Panc1 (cell line): ENCODE data around the gene CFAP100. TPM values are rescaled to one million over a fixed set of nuclear protein-coding genes. Genes with fewer than 3 reads are reported as not detected.

Source experiments
- ATAC-seq: fragments of 200-7000 bp; cut with Tn5 transposase; 2 replicates; pipeline ENCODE4 v1.9.1; 2020; ENCODE audit warnings: mild to moderate bottlenecking, moderate library complexity
- BruUV-seq: library from RNA; stranded (reverse); fragments of 400-500 nt; replicated peaks from 2 replicates; lab custom pipeline; 2021; lab: Mats Ljungman, UMichigan
- CTCF ChIA-PET: fragments of 300-600 bp; sonication (Branson Sonifier 250); formaldehyde crosslinking; loops from one replicate; lab custom pipeline; 2022; ENCODE audit warnings: antibody characterized with exemption; lab: Charles Lee
- POLR2A ChIA-PET: fragments of 300-600 bp; sonication (Branson Sonifier 250); formaldehyde crosslinking; loops from one replicate; lab custom pipeline; 2022; ENCODE audit warnings: antibody characterized with exemption; lab: Charles Lee
- DNase-seq: peaks from one replicate; pipeline ENCODE4 v3.0.0-alpha.2; 2010; ENCODE audit warnings: low read depth, low spot score
- H3K27ac ChIP-seq: 2 replicates; pipeline ENCODE4 v1.5.1; 2011; ENCODE audit warnings: mild to moderate bottlenecking, low read length, inconsistent platforms
- H3K27me3 ChIP-seq: fragments of 200-500 bp; sonication (Bioruptor generic); 2 replicates; pipeline ENCODE4 v1.6.0; 2014; ENCODE audit warnings: low read length, inconsistent platforms; ENCODE audit not compliant: control insufficient read depth, insufficient read depth
- H3K36me3 ChIP-seq: fragments of 200-500 bp; sonication (Bioruptor generic); 2 replicates; pipeline ENCODE4 v1.5.1; 2014; ENCODE audit warnings: inconsistent platforms, mild to moderate bottlenecking, low read length, moderate library complexity; ENCODE audit not compliant: control insufficient read depth, insufficient read depth
- H3K4me1 ChIP-seq: 2 replicates; pipeline ENCODE4 v1.5.1; 2011; ENCODE audit warnings: inconsistent platforms, mild to moderate bottlenecking, low read length, moderate library complexity; ENCODE audit not compliant: control insufficient read depth, insufficient read depth
- H3K4me3 ChIP-seq, 2 experiments: 2 replicates each; pipeline ENCODE4 v1.5.1; 2011 to 2012; ENCODE audit warnings: low read depth in 2 of 2, low read length in 2 of 2, mild to moderate bottlenecking in 2 of 2, inconsistent platforms in 1 of 2, moderate library complexity in 1 of 2
- H3K9me3 ChIP-seq: fragments of 200-500 bp; sonication (Bioruptor generic); 2 replicates; pipeline ENCODE4 v1.5.1; 2014; ENCODE audit warnings: low read depth, mild to moderate bottlenecking, inconsistent platforms, low read length, moderate library complexity; ENCODE audit not compliant: control insufficient read depth, insufficient read depth
- CTCF ChIP-seq: fragments of 450-650 bp; IDR thresholded peaks from 2 replicates; pipeline ENCODE4 v1.5.1; 2017; ENCODE audit warnings: mild to moderate bottlenecking
- POLR2AphosphoS5 ChIP-seq: IDR thresholded peaks from 2 replicates; pipeline ENCODE4 v1.6.1; 2012; ENCODE audit warnings: mild to moderate bottlenecking, low read depth, low read length, moderate library complexity
- REST ChIP-seq, 2 experiments: IDR thresholded peaks; 2 replicates each; pipeline ENCODE4 v1.6.1; 2011 to 2012; ENCODE audit warnings: low read depth in 2 of 2, control low read depth in 1 of 2, low read length in 1 of 2, mild to moderate bottlenecking in 1 of 2, moderate library complexity in 1 of 2; ENCODE audit not compliant: insufficient read depth in 1 of 2
- SIN3A ChIP-seq: IDR thresholded peaks from 2 replicates; pipeline ENCODE4 v1.6.1; 2012; ENCODE audit warnings: low read depth, mild to moderate bottlenecking, low read length, moderate library complexity, borderline replicate concordance; ENCODE audit not compliant: insufficient read depth
- TCF7L2 ChIP-seq: IDR thresholded peaks from 2 replicates; pipeline ENCODE4 v1.6.1; 2011; ENCODE audit warnings: mild to moderate bottlenecking, low read depth, low read length, inconsistent platforms
- in situ Hi-C: cut with HindIII; loops from 2 replicates; pipeline ENCODE4 v1.10.0; 2016; ENCODE audit warnings: low sequenced_read_pairs, low pct_unique_long_range_greater_than_20kb
- intact Hi-C: fragments of 100-400 bp; cut with micrococcal nuclease; formaldehyde crosslinking; loops from one replicate; pipeline ENCODE4 v1.10.0; 2022; ENCODE audit not compliant: unreplicated experiment
- total RNA-seq: library from RNA; stranded (reverse); gene quantifications from one replicate; pipeline ENCODE4 v1.2.1, GENCODE V29; 2021; ENCODE audit not compliant: unreplicated experiment

The CFAP100 gene
- total RNA-seq, 1 experiment from 2014 or later: not detected

- ATAC-seq (no peak), DNase-seq (no peak)
- in situ Hi-C loops (no loop called here), intact Hi-C loops (no loop called here)
- Histone ChIP-seq H3K4me1 (no peaks in the 10 kb centered on the region), H3K9me3 (no peaks in the 10 kb centered on the region), H3K27ac (no peak overlapping the region), H3K27me3 (no peaks in the 10 kb centered on the region), H3K36me3 (no peaks in the 10 kb centered on the region), H3K4me3 (no peak overlapping the region)
- no TSS peak for BruUV-seq
- TF ChIP-seq SIN3A (no peak), TCF7L2 (no peak), POLR2AphosphoS5 (no peak)
- ChIA-PET CTCF (no interaction called here), POLR2A (no interaction called here)
Observed at GRCh38 chr3:126419151-126419703, 24.5 kb downstream of the CFAP100 start.

GRCh38 chr3:126419886-126420786, 25.4 kb downstream of the CFAP100 start:
- no TSS peak for BruUV-seq
- CTCF ChIA-PET: no interaction called here
- no peak for ATAC-seq

More at GRCh38 chr3:126419886-126420786, 25.4 kb downstream of the CFAP100 start:
- H3K27ac ChIP-seq: no peak overlapping the region
- no peaks in the 10 kb centered on the region for H3K27me3 ChIP-seq
- no peak for DNase-seq
- H3K36me3 ChIP-seq: no peaks in the 10 kb centered on the region
- in situ Hi-C loops: no loop called here
- no peaks in the 10 kb centered on the region for H3K4me1 ChIP-seq
- no peak for TF ChIP-seq SIN3A
- TF ChIP-seq TCF7L2: no peak
- no peak for TF ChIP-seq CTCF
- TF ChIP-seq POLR2AphosphoS5: no peak
- no peak for TF ChIP-seq REST (IDR thresholded peaks at IDR 0.05; ENCODE audit: insufficient read depth in 1 of 2, low read depth in 2 of 2, low read length in 1 of 2)
- H3K9me3 ChIP-seq: no peaks in the 10 kb centered on the region
- POLR2A ChIA-PET: no interaction called here
- no peak overlapping the region for H3K4me3 ChIP-seq
- intact Hi-C loops: no loop called here
